Measurements from ENCODE around the gene NEK6. TPM values are rescaled to one million over a fixed set of nuclear protein-coding genes. Genes with fewer than 3 reads are reported as not detected.

Gene NEK6
- polyA plus RNA-seq, 2 of the 4 experiments (the other 2 are of a cell fraction), result 26.1 to 33.7 TPM

- Histone ChIP-seq H3K4me1 (peaks cover 100% of the 10 kb centered on the region), H3K27ac (peak overlapping the region; percentile 79 to 89; a peak in 5 of 6 replicates), H3K4me2 (no peak overlapping the region), H3K4me3 (no peak overlapping the region), H3K9me3 (no peaks in the 10 kb centered on the region)
- TF ChIP-seq KDM5A (IDR thresholded peaks at IDR 0.05) (no peak), BCL3 (IDR thresholded peaks at IDR 0.05) (no peak), ZC3H11A (IDR thresholded peaks at IDR 0.05) (no peak), RFX5 (IDR thresholded peaks at IDR 0.05) (no peak), RAD21 (conservative IDR thresholded peaks at IDR 0.05 in 1 of 2, IDR thresholded peaks at IDR 0.05 in 1 of 2) (no peak), CHD2 (IDR thresholded peaks at IDR 0.05; ENCODE audit: low read length, partially characterized antibody) (no peak), MAFK (IDR thresholded peaks at IDR 0.05; ENCODE audit: partially characterized antibody) (no peak), NPAS2 (CRISPR knock-in tag; IDR thresholded peaks at IDR 0.05; ENCODE audit: borderline replicate concordance) (no peak), GATA3 (IDR thresholded peaks at IDR 0.05; ENCODE audit: borderline replicate concordance) (no peak), EHF (CRISPR knock-in tag; IDR thresholded peaks at IDR 0.05) (no peak), CBX8 (IDR thresholded peaks at IDR 0.05) (no peak), RARB (CRISPR knock-in tag; IDR thresholded peaks at IDR 0.05) (no peak), MAX (IDR thresholded peaks at IDR 0.05) (no peak), CBX2 (IDR thresholded peaks at IDR 0.05; ENCODE audit: borderline replicate concordance, low read depth) (no peak), REST (IDR thresholded peaks at IDR 0.05) (no peak), JUNB (IDR thresholded peaks at IDR 0.05) (no peak), HEYL (CRISPR knock-in tag; IDR thresholded peaks at IDR 0.05) (no peak), ZNF302 (CRISPR knock-in tag; IDR thresholded peaks at IDR 0.05) (no peak), POLR2AphosphoS2 (conservative IDR thresholded peaks at IDR 0.05; ENCODE audit: low read length) (no peak), NR3C1 (IDR thresholded peaks at IDR 0.05) (no peak)
- ChIA-PET CTCF (interaction anchor here (0.9 to 1.6 kb wide), 3 partner anchors 10 to 169 kb away, joined by 3 to 4 read pairs (median 4); no protein-coding TSS in a partner anchor), POLR2A (no interaction called here)
- 63% methylated on average over 4 of the region's 8 CpGs for WGBS (ENCODE audit: missing lambda C conversion rate)
- FAIRE-seq, result no peak
- no peak for DNase-seq (ENCODE audit: low read depth in 1 of 2, low spot score in 1 of 2)
- no peak for ATAC-seq
Measured at GRCh38 chr9:124296094-124296493, 38.3 kb downstream of the NEK6 start.

GRCh38 chr9:124296796-124297550 is 39.2 kb downstream of the NEK6 start:
- DNase-seq (ENCODE audit: low read depth in 1 of 2, low spot score in 1 of 2) (no peak), ATAC-seq (no peak), FAIRE-seq (no peak)
- peak overlapping the region; percentile 68 for H3K4me2 ChIP-seq
- H3K4me1 ChIP-seq, result peaks cover 92% of the 10 kb centered on the region
- H3K9me3 ChIP-seq, result no peaks in the 10 kb centered on the region
- H3K27ac ChIP-seq, result peak overlapping the region; percentile 79 to 89
- ChIA-PET CTCF (interaction anchor here (0.5 to 4.4 kb wide), 8 partner anchors 9 to 170 kb away, joined by 3 to 21 read pairs (median 4); no protein-coding TSS in a partner anchor), POLR2A (interaction anchor here (0.8 kb wide), 1 partner anchor 9 kb away, joined by 4 read pairs; no protein-coding TSS in a partner anchor)
- H3K4me3 ChIP-seq, result no peak overlapping the region
- TF ChIP-seq POLR2AphosphoS2 (conservative IDR thresholded peaks at IDR 0.05; ENCODE audit: low read length), result no peak
- TF ChIP-seq KDM1A (IDR thresholded peaks at IDR 0.05; ENCODE audit: low read depth), result peak; percentile 79; the same call in 1 of the 2 replicates
- 76% methylated on average over 14 of the region's 14 CpGs for WGBS (ENCODE audit: missing lambda C conversion rate)
